ENCODE measurements around the gene ARVCF. TPM values are rescaled to one million over a fixed set of nuclear protein-coding genes. Genes with fewer than 3 reads are reported as not detected.

The ARVCF gene
- total and polyA plus RNA-seq, 9 of the 15 experiments (the other 6 are each of a cell fraction or from before 2014, with no cell fraction given): 0.03 to 97.4 (median 15.6) TPM

GRCh38 chr22:20014526-20015186 is 2.0 kb downstream of the ARVCF start (continued):
- TF ChIP-seq MAZ (CRISPR knock-in tag; conservative IDR thresholded peaks at IDR 0.05 in 1 of 2, IDR thresholded peaks at IDR 0.05 in 1 of 2): no peak
- TF ChIP-seq SMC3 (conservative IDR thresholded peaks at IDR 0.05; ENCODE audit: insufficient read depth, low read depth, low read length): 0 out of 2 replicates have a peak, but pooled peaks have one; percentile 17
- TF ChIP-seq E4F1 (CRISPR knock-in tag; IDR thresholded peaks at IDR 0.05; ENCODE audit: borderline replicate concordance): no peak
- no peak for TF ChIP-seq RNF219 (CRISPR knock-in tag; IDR thresholded peaks at IDR 0.05)
- no peak for TF ChIP-seq CC2D1A (IDR thresholded peaks at IDR 0.05)

Measured in K562 (cell line).